Measurements from ENCODE around the gene PLXDC1.

- TF ChIP-seq CTCF (IDR thresholded peaks at IDR 0.05) = no peak
- no peak for TF ChIP-seq POLR2AphosphoS5 (IDR thresholded peaks at IDR 0.05)
Observed at GRCh38 chr17:39178536-39178935, 27.1 kb upstream of the PLXDC1 start.
